ENCODE measurements around the gene ENDOD1. TPM values are rescaled to one million over a fixed set of nuclear protein-coding genes. Genes with fewer than 3 reads are reported as not detected.

ENDOD1 gene
- total and polyA plus RNA-seq, 2 donors from 2014 or later = 19.3 to 69.0 TPM

DNA sequence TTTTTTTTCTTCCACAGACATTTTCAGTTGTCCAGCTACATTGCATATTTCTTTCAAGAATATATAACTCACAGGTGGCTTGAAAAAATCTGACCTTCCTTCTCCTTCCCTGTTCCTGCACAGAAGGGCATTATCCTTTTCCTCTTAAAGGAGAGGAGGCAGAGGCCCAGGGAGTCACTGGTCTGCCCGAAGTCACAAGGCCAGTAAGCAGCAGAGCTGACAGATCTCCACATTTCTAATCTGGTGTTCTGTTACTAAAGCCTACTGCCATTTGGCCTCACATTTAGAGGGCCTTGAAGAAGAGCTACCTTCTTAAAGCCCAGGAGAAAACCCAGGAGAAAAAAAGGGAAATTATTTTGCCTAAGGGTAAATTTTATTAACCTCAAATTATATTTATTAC lies 12.3 kb downstream of the ENDOD1 start:
- H3K4me1 ChIP-seq (ENCODE audit: control insufficient read depth in 2 of 3, insufficient read depth in 2 of 3, low read depth in 1 of 3, low read length in 3 of 3) = no peaks in the 10 kb centered on the region
- no peaks in the 10 kb centered on the region for H3K27me3 ChIP-seq (ENCODE audit: control insufficient read depth, insufficient read depth, low read length)
- no peaks in the 10 kb centered on the region for H3K9me3 ChIP-seq (ENCODE audit: control insufficient read depth in 2 of 3, insufficient read depth in 1 of 3, low read length in 3 of 3)
- DNase-seq (no peak), FAIRE-seq (no peak)
- no peak overlapping the region for H3K27ac ChIP-seq (ENCODE audit: low read depth in 2 of 2, low read length in 2 of 2)
- H3K36me3 ChIP-seq (ENCODE audit: control insufficient read depth in 2 of 3, insufficient read depth in 3 of 3, low read length in 3 of 3) = no peaks in the 10 kb centered on the region
- intact Hi-C loops (cut with DNase I) = no loop called here
- H3K9ac ChIP-seq (ENCODE audit: low read length in 3 of 3) = no peak overlapping the region
- TF ChIP-seq CTCF (IDR thresholded peaks at IDR 0.05; ENCODE audit: borderline replicate concordance, extremely low read depth, insufficient read depth) = no peak
- H3K4me3 ChIP-seq (ENCODE audit: low read length in 3 of 3) = no peak overlapping the region

GRCh38 chr11:95102733-95103132 lies 13.1 kb downstream of the ENDOD1 start:
- no peaks in the 10 kb centered on the region for H3K4me1 ChIP-seq (ENCODE audit: control insufficient read depth in 2 of 3, insufficient read depth in 2 of 3, low read depth in 1 of 3, low read length in 3 of 3)
- H3K9me3 ChIP-seq (ENCODE audit: control insufficient read depth in 2 of 3, insufficient read depth in 1 of 3, low read length in 3 of 3) = no peaks in the 10 kb centered on the region
- no peaks in the 10 kb centered on the region for H3K27me3 ChIP-seq (ENCODE audit: control insufficient read depth, insufficient read depth, low read length)
- no peak for TF ChIP-seq CTCF (IDR thresholded peaks at IDR 0.05; ENCODE audit: borderline replicate concordance, extremely low read depth, insufficient read depth)
- no peak overlapping the region for H3K27ac ChIP-seq (ENCODE audit: low read depth in 2 of 2, low read length in 2 of 2)
- H3K36me3 ChIP-seq (ENCODE audit: control insufficient read depth in 2 of 3, insufficient read depth in 3 of 3, low read length in 3 of 3) = no peaks in the 10 kb centered on the region
- no peak overlapping the region for H3K4me3 ChIP-seq (ENCODE audit: low read length in 3 of 3)
- no peak overlapping the region for H3K9ac ChIP-seq (ENCODE audit: low read length in 3 of 3)
- FAIRE-seq (no peak), DNase-seq (no peak)
- intact Hi-C loops (cut with DNase I) = no loop called here

GRCh38 chr11:95103701-95104100 lies 14.1 kb downstream of the ENDOD1 start:
- no peaks in the 10 kb centered on the region for H3K9me3 ChIP-seq (ENCODE audit: control insufficient read depth in 2 of 3, insufficient read depth in 1 of 3, low read length in 3 of 3)
- intact Hi-C loops (cut with DNase I) = no loop called here
- no peak overlapping the region for H3K4me3 ChIP-seq (ENCODE audit: low read length in 3 of 3)
- no peak for FAIRE-seq
- no peak for DNase-seq
- no peaks in the 10 kb centered on the region for H3K27me3 ChIP-seq (ENCODE audit: control insufficient read depth, insufficient read depth, low read length)
- TF ChIP-seq CTCF (IDR thresholded peaks at IDR 0.05; ENCODE audit: borderline replicate concordance, extremely low read depth, insufficient read depth) = no peak
- no peak overlapping the region for H3K9ac ChIP-seq (ENCODE audit: low read length in 3 of 3)
- no peak overlapping the region for H3K27ac ChIP-seq (ENCODE audit: low read depth in 2 of 2, low read length in 2 of 2)
- H3K4me1 ChIP-seq (ENCODE audit: control insufficient read depth in 2 of 3, insufficient read depth in 2 of 3, low read depth in 1 of 3, low read length in 3 of 3) = no peaks in the 10 kb centered on the region
- no peaks in the 10 kb centered on the region for H3K36me3 ChIP-seq (ENCODE audit: control insufficient read depth in 2 of 3, insufficient read depth in 3 of 3, low read length in 3 of 3)

GRCh38 chr11:95104121-95104830 lies 14.6 kb downstream of the ENDOD1 start:
- Histone ChIP-seq H3K4me1 (ENCODE audit: control insufficient read depth in 2 of 3, insufficient read depth in 2 of 3, low read depth in 1 of 3, low read length in 3 of 3) (no peaks in the 10 kb centered on the region), H3K4me3 (ENCODE audit: low read length in 3 of 3) (no peak overlapping the region), H3K36me3 (ENCODE audit: control insufficient read depth in 2 of 3, insufficient read depth in 3 of 3, low read length in 3 of 3) (peaks cover 0 to under 1% (median 0%) of the 10 kb centered on the region in 3 donors), H3K9me3 (ENCODE audit: control insufficient read depth in 2 of 3, insufficient read depth in 1 of 3, low read length in 3 of 3) (no peaks in the 10 kb centered on the region), H3K27ac (ENCODE audit: low read depth in 2 of 2, low read length in 2 of 2) (no peak overlapping the region), H3K9ac (ENCODE audit: low read length in 3 of 3) (no peak overlapping the region), H3K27me3 (ENCODE audit: control insufficient read depth, insufficient read depth, low read length) (no peaks in the 10 kb centered on the region)
- no peak for FAIRE-seq
- TF ChIP-seq CTCF (IDR thresholded peaks at IDR 0.05; ENCODE audit: borderline replicate concordance, extremely low read depth, insufficient read depth) = no peak
- intact Hi-C loops (cut with DNase I) = no loop called here
- DNase-seq = no peak

Data from kidney (tissue), 14 donors.